ENCODE measurements around the gene TMEM131L.
"Not testable (repeated sequence)": the region's sequence is repeated elsewhere in the genome, so short reads cannot be mapped to it uniquely, and the experiment has no call there.

TMEM131L gene

GRCh38 chr4:153468587-153468986, 2.4 kb downstream of the TMEM131L start:
- Histone ChIP-seq H3K27ac (peak overlapping the region; percentile 92), H3K4me1 (ENCODE audit: control insufficient read depth in 1 of 2, insufficient read depth in 1 of 2, low read depth in 1 of 2, low read length in 1 of 2) (peaks cover 75 to 76% of the 10 kb centered on the region in 2 experiments), H3K4me3 (ENCODE audit: low read depth in 1 of 2, low read length in 1 of 2) (peak overlapping the region; percentile 75 to 85), H3K9me3 (no peaks in the 10 kb centered on the region), H3K36me3 (peaks cover 14% of the 10 kb centered on the region), H3K27me3 (no peaks in the 10 kb centered on the region)
- no peak for TF ChIP-seq CTCF (IDR thresholded peaks at IDR 0.05)

DNA sequence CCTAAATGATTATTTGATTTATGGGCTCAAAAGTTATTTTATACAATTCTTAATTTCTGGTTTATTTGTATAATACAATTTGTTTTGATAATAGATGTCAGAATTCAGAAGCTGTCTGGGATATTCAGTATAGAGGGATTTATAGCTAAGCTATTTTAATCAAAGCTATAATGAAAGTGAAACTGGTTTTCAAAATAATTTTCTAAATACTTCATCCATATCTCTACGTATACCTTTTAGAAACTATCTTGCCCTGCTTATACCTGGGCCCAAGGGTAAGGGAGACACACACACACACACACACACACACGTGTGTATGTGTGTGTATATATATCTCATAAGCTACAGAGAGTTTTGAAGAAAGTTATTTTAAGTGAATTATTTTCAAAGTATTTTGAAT, 2.9 kb downstream of the TMEM131L start:
- Histone ChIP-seq H3K27me3 (no peaks in the 10 kb centered on the region), H3K4me3 (ENCODE audit: low read depth in 1 of 2, low read length in 1 of 2) (peak overlapping the region in 1 of 2 experiments; percentile 85), H3K4me1 (ENCODE audit: control insufficient read depth in 1 of 2, insufficient read depth in 1 of 2, low read depth in 1 of 2, low read length in 1 of 2) (peaks cover 73 to 76% of the 10 kb centered on the region in 2 experiments), H3K27ac (peak overlapping the region; percentile 92), H3K9me3 (no peaks in the 10 kb centered on the region), H3K36me3 (peaks cover 18% of the 10 kb centered on the region)
- no peak for TF ChIP-seq CTCF (IDR thresholded peaks at IDR 0.05)

- not testable (repeated sequence) for H3K9me3 ChIP-seq, H3K27me3 ChIP-seq
- H3K27ac ChIP-seq, result peak overlapping the region; percentile 92
- H3K4me3 ChIP-seq (ENCODE audit: low read depth in 1 of 2, low read length in 1 of 2), result peak overlapping the region in 1 of 2 experiments; percentile 23
- peaks cover 53 to 60% of the 10 kb centered on the region in 2 experiments for H3K4me1 ChIP-seq (ENCODE audit: control insufficient read depth in 1 of 2, insufficient read depth in 1 of 2, low read depth in 1 of 2, low read length in 1 of 2)
- H3K36me3 ChIP-seq, result peaks cover 39% of the 10 kb centered on the region
Observed at GRCh38 chr4:153471071-153471697, 5.0 kb downstream of the TMEM131L start.

DNA sequence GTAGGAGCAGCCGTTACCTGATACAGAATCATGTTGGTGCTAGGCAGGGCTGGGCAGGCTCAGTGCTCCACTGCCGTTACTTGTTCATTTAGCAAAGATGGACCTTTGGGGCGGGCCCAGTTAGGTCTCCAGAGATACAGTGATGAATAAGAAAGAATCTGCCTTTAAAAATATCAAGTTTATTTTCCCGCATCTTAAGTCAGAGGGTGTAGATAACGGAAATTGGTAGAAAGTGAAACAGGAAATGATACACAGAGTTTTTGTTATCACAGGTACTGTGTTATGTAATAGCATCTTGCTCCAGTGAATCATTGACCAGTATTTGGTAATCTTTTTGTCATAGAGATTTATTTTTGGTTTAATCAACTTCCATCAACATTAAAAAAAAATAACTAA, 5.5 kb downstream of the TMEM131L start:
- H3K27ac ChIP-seq, result peak overlapping the region; percentile 92
- TF ChIP-seq CTCF (IDR thresholded peaks at IDR 0.05), result no peak
- H3K4me1 ChIP-seq (ENCODE audit: control insufficient read depth in 1 of 2, insufficient read depth in 1 of 2, low read depth in 1 of 2, low read length in 1 of 2), result peaks cover 53 to 60% of the 10 kb centered on the region in 2 experiments
- peaks cover 44% of the 10 kb centered on the region for H3K36me3 ChIP-seq
- peak overlapping the region in 1 of 2 experiments; percentile 23 for H3K4me3 ChIP-seq (ENCODE audit: low read depth in 1 of 2, low read length in 1 of 2)
- H3K9me3 ChIP-seq, result no peaks in the 10 kb centered on the region
- H3K27me3 ChIP-seq, result no peaks in the 10 kb centered on the region

DNA sequence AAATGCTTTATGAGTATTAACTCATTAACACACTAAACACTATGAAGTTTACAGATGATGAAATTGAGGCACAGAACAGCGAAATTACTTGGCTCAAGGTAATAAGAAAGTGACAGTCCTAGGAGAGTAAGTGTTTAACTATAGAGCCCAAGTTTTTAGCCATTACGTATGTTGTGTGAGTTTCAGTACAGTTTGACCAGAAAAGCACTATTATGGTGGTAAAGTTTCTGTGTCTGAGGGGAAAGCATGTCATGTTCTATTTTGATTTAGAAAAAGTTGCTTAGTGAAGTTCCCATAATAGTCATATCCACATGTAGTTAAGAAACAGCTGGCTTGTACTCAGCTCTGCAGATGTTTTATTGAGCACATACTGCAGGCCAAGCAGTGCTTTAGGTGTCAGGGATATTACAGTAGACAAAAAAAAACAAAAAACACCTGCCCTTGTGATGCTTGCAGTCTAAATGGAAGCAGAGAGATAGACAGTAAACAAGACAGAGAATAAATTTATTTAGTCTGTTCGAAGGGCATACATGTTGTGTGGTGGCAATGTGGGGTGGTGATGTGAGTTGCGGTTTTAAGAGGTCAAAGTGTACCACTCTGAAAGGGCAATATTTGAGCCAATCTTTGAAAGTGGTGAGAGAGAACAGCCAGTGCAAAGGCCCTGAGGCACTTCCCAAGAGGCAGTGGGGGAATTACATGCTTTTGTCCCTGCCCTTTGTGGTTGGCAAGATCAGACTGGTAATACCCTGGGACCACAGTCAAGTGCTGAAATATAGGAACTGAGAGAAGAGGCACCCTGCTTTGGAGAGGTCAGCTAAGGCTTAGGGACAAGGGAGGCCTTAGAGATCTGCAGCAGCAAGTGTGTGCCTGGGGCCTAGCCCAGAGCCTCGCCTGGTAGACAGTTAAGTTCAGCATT, 6.2 kb downstream of the TMEM131L start:
- no peaks in the 10 kb centered on the region for H3K27me3 ChIP-seq
- TF ChIP-seq CTCF (IDR thresholded peaks at IDR 0.05), result no peak
- H3K4me1 ChIP-seq (ENCODE audit: control insufficient read depth in 1 of 2, insufficient read depth in 1 of 2, low read depth in 1 of 2, low read length in 1 of 2), result peaks cover 53 to 59% of the 10 kb centered on the region in 2 experiments
- H3K36me3 ChIP-seq, result peaks cover 44% of the 10 kb centered on the region
- peak overlapping the region in 1 of 2 experiments; percentile 23 for H3K4me3 ChIP-seq (ENCODE audit: low read depth in 1 of 2, low read length in 1 of 2)
- H3K27ac ChIP-seq, result peak overlapping the region; percentile 92
- H3K9me3 ChIP-seq, result no peaks in the 10 kb centered on the region

DNA sequence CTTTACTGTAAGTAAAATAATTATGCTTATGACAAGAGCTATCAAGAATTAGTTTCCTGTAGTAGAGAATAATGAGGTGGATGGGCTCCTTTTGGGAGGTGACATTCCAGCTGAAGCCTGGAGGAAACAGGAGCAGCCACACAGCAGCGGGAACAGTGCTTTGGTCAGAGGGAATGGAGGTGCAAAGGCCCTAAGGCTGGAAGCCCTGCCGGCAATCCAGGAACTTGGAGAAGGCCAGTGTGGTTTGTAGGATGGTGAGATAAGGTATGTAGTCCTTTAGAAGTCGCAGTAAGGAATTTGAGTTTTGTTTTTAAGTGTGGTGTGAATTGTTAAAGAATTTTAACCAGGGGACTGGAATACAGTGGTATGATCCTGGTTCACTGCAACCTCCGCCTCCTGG, 8.1 kb downstream of the TMEM131L start:
- Histone ChIP-seq H3K9me3 (no peaks in the 10 kb centered on the region), H3K4me3 (ENCODE audit: low read depth in 1 of 2, low read length in 1 of 2) (no peak overlapping the region), H3K27ac (peak overlapping the region; percentile 41), H3K27me3 (no peaks in the 10 kb centered on the region), H3K4me1 (ENCODE audit: control insufficient read depth in 1 of 2, insufficient read depth in 1 of 2, low read depth in 1 of 2, low read length in 1 of 2) (peaks cover 49 to 56% of the 10 kb centered on the region in 2 experiments), H3K36me3 (peaks cover 44% of the 10 kb centered on the region)
- TF ChIP-seq CTCF (IDR thresholded peaks at IDR 0.05), result no peak
